ENCODE data around the gene MAMLD1.

MAMLD1 gene
- 0.38 to 17.0 (median 3.5) reads per million in 9 experiments for total RNA-seq

GRCh38 chrX:150362599-150363481 lies at the start of gene MAMLD1:
Gene MAMLD1, plus strand, starts transcription at chrX:150363317. Its CDS starts 82,200 bp downstream, at chrX:150445517.
- peaks cover 4% of the 10 kb centered on the region for H3K36me3 Mint-ChIP-seq (ENCODE audit: insufficient read depth)
- H3K27ac Mint-ChIP-seq = peak within 1 kb of the TSS; percentile 73 to 82
- DNase-seq = peak; percentile 37 to 52 (median 37)
- peak; percentile 64 for ATAC-seq (replicated peaks)
- H3K27me3 Mint-ChIP-seq = peaks cover 0 to 9% of the 10 kb centered on the region in 2 donors
- no peaks in the 10 kb centered on the region for H3K9me3 Mint-ChIP-seq
- peaks cover 14 to 29% of the 10 kb centered on the region in 2 donors for H3K4me1 Mint-ChIP-seq (ENCODE audit: low read depth in 2 of 2)
- peak within 1 kb of the TSS; percentile 86 to 93 for H3K4me3 Mint-ChIP-seq

- Mint-ChIP-seq H3K27me3 (no peaks in the 10 kb centered on the region), H3K27ac (no peak overlapping the region), H3K4me3 (no peak overlapping the region), H3K36me3 (ENCODE audit: insufficient read depth) (no peaks in the 10 kb centered on the region), H3K4me1 (ENCODE audit: low read depth in 2 of 2) (peaks cover 6 to 10% of the 10 kb centered on the region in 2 donors), H3K9me3 (no peaks in the 10 kb centered on the region)
- DNase-seq = no peak
- no peak for ATAC-seq (replicated peaks)
Observed at GRCh38 chrX:150313514-150313913, 49.6 kb upstream of the MAMLD1 start.

- Mint-ChIP-seq H3K9me3 (no peaks in the 10 kb centered on the region), H3K4me3 (no peak overlapping the region), H3K27ac (no peak overlapping the region), H3K4me1 (ENCODE audit: low read depth in 2 of 2) (peaks cover under 1 to 5% of the 10 kb centered on the region in 2 donors), H3K27me3 (no peaks in the 10 kb centered on the region), H3K36me3 (ENCODE audit: insufficient read depth) (no peaks in the 10 kb centered on the region)
- ATAC-seq (replicated peaks) = no peak
- DNase-seq = no peak
Observed at GRCh38 chrX:150314186-150314585, 48.9 kb upstream of the MAMLD1 start.

- H3K9me3 Mint-ChIP-seq = no peaks in the 10 kb centered on the region
- no peaks in the 10 kb centered on the region for H3K27me3 Mint-ChIP-seq
- H3K4me3 Mint-ChIP-seq = no peak overlapping the region
- H3K27ac Mint-ChIP-seq = no peak overlapping the region
- ATAC-seq (replicated peaks) (no peak), DNase-seq (no peak)
- H3K36me3 Mint-ChIP-seq (ENCODE audit: insufficient read depth) = no peaks in the 10 kb centered on the region
- H3K4me1 Mint-ChIP-seq (ENCODE audit: low read depth in 2 of 2) = no peaks in the 10 kb centered on the region
Observed at GRCh38 chrX:150316564-150316963, 46.6 kb upstream of the MAMLD1 start.

- Mint-ChIP-seq H3K4me3 (no peak overlapping the region), H3K36me3 (ENCODE audit: insufficient read depth) (no peaks in the 10 kb centered on the region), H3K27ac (no peak overlapping the region), H3K9me3 (no peaks in the 10 kb centered on the region), H3K27me3 (peaks cover 0 to 6% of the 10 kb centered on the region in 2 donors), H3K4me1 (ENCODE audit: low read depth in 2 of 2) (no peaks in the 10 kb centered on the region)
- DNase-seq (no peak), ATAC-seq (replicated peaks) (no peak)
Observed at GRCh38 chrX:150323020-150323419, 40.1 kb upstream of the MAMLD1 start.

- Mint-ChIP-seq H3K9me3 (no peaks in the 10 kb centered on the region), H3K27ac (no peak overlapping the region), H3K4me1 (ENCODE audit: low read depth in 2 of 2) (no peaks in the 10 kb centered on the region), H3K4me3 (no peak overlapping the region), H3K36me3 (ENCODE audit: insufficient read depth) (no peaks in the 10 kb centered on the region), H3K27me3 (peaks cover 0 to 11% of the 10 kb centered on the region in 2 donors)
- ATAC-seq (replicated peaks) (no peak), DNase-seq (no peak)
Observed at GRCh38 chrX:150324035-150324728, 38.9 kb upstream of the MAMLD1 start.

- Mint-ChIP-seq H3K9me3 (no peaks in the 10 kb centered on the region), H3K27ac (no peak overlapping the region), H3K4me1 (ENCODE audit: low read depth in 2 of 2) (no peaks in the 10 kb centered on the region), H3K27me3 (peaks cover 0 to 11% of the 10 kb centered on the region in 2 donors), H3K36me3 (ENCODE audit: insufficient read depth) (no peaks in the 10 kb centered on the region), H3K4me3 (no peak overlapping the region)
- DNase-seq (no peak), ATAC-seq (replicated peaks) (no peak)
Observed at GRCh38 chrX:150324919-150325318, 38.2 kb upstream of the MAMLD1 start.

GRCh38 chrX:150326541-150327247 lies 36.4 kb upstream of the MAMLD1 start:
- H3K4me3 Mint-ChIP-seq = no peak overlapping the region
- no peak for DNase-seq
- ATAC-seq (replicated peaks) = no peak
- H3K27ac Mint-ChIP-seq = no peak overlapping the region
- peaks cover 0 to 11% of the 10 kb centered on the region in 2 donors for H3K27me3 Mint-ChIP-seq
- no peaks in the 10 kb centered on the region for H3K36me3 Mint-ChIP-seq (ENCODE audit: insufficient read depth)
- H3K9me3 Mint-ChIP-seq = no peaks in the 10 kb centered on the region
- H3K4me1 Mint-ChIP-seq (ENCODE audit: low read depth in 2 of 2) = no peaks in the 10 kb centered on the region

- no peak for ATAC-seq (replicated peaks)
- Mint-ChIP-seq H3K27ac (no peak overlapping the region), H3K4me1 (ENCODE audit: low read depth in 2 of 2) (peaks cover 7 to 9% of the 10 kb centered on the region in 2 donors), H3K4me3 (no peak overlapping the region), H3K9me3 (no peaks in the 10 kb centered on the region), H3K27me3 (peaks cover 0 to 11% of the 10 kb centered on the region in 2 donors), H3K36me3 (ENCODE audit: insufficient read depth) (no peaks in the 10 kb centered on the region)
- no peak for DNase-seq
Observed at GRCh38 chrX:150329282-150329681, 33.8 kb upstream of the MAMLD1 start.

- H3K4me1 Mint-ChIP-seq (ENCODE audit: low read depth in 2 of 2) = peaks cover 7 to 9% of the 10 kb centered on the region in 2 donors
- H3K27me3 Mint-ChIP-seq = peaks cover 0 to 11% of the 10 kb centered on the region in 2 donors
- H3K27ac Mint-ChIP-seq = no peak overlapping the region
- DNase-seq = no peak
- H3K4me3 Mint-ChIP-seq = no peak overlapping the region
- ATAC-seq (replicated peaks) = no peak
- H3K36me3 Mint-ChIP-seq (ENCODE audit: insufficient read depth) = no peaks in the 10 kb centered on the region
- no peaks in the 10 kb centered on the region for H3K9me3 Mint-ChIP-seq
Observed at GRCh38 chrX:150329868-150330267, 33.2 kb upstream of the MAMLD1 start.

- no peaks in the 10 kb centered on the region for H3K9me3 Mint-ChIP-seq
- H3K27ac Mint-ChIP-seq = no peak overlapping the region
- no peak overlapping the region for H3K4me3 Mint-ChIP-seq
- peaks cover 7 to 9% of the 10 kb centered on the region in 2 donors for H3K4me1 Mint-ChIP-seq (ENCODE audit: low read depth in 2 of 2)
- ATAC-seq (replicated peaks) (no peak), DNase-seq (no peak)
- H3K27me3 Mint-ChIP-seq = peaks cover 0 to 11% of the 10 kb centered on the region in 2 donors
- H3K36me3 Mint-ChIP-seq (ENCODE audit: insufficient read depth) = peaks cover under 1% of the 10 kb centered on the region
Observed at GRCh38 chrX:150332023-150332422, 31.1 kb upstream of the MAMLD1 start.

GRCh38 chrX:150334100-150334499 lies 29.0 kb upstream of the MAMLD1 start:
- peaks cover 7 to 9% of the 10 kb centered on the region in 2 donors for H3K4me1 Mint-ChIP-seq (ENCODE audit: low read depth in 2 of 2)
- no peaks in the 10 kb centered on the region for H3K9me3 Mint-ChIP-seq
- DNase-seq (no peak), ATAC-seq (replicated peaks) (no peak)
- H3K27ac Mint-ChIP-seq = peak overlapping the region in 1 of 2 donors; percentile 4
- no peaks in the 10 kb centered on the region for H3K27me3 Mint-ChIP-seq
- H3K4me3 Mint-ChIP-seq = no peak overlapping the region
- peaks cover 3% of the 10 kb centered on the region for H3K36me3 Mint-ChIP-seq (ENCODE audit: insufficient read depth)

GRCh38 chrX:150334981-150335380 lies 28.1 kb upstream of the MAMLD1 start:
- H3K4me1 Mint-ChIP-seq (ENCODE audit: low read depth in 2 of 2) = peaks cover 7 to 9% of the 10 kb centered on the region in 2 donors
- ATAC-seq (replicated peaks) = no peak
- no peaks in the 10 kb centered on the region for H3K9me3 Mint-ChIP-seq

More at GRCh38 chrX:150334981-150335380, 28.1 kb upstream of the MAMLD1 start:
- Mint-ChIP-seq H3K36me3 (ENCODE audit: insufficient read depth) (peaks cover 3% of the 10 kb centered on the region), H3K4me3 (no peak overlapping the region), H3K27me3 (no peaks in the 10 kb centered on the region), H3K27ac (no peak overlapping the region)
- DNase-seq = no peak
